Measurements from ENCODE around the gene HACD2.

GRCh38 chr3:123485551-123485950, 99.3 kb downstream of the HACD2 start:
- TF ChIP-seq CTCF (IDR thresholded peaks at IDR 0.05) (no peak), MAX (IDR thresholded peaks at IDR 0.05) (no peak), POLR2A (IDR thresholded peaks at IDR 0.05; ENCODE audit: low read length) (no peak), RFX5 (IDR thresholded peaks at IDR 0.05) (no peak), CBX2 (IDR thresholded peaks at IDR 0.05; ENCODE audit: borderline replicate concordance, low read depth) (no peak), ZFP36 (IDR thresholded peaks at IDR 0.05; ENCODE audit: borderline replicate concordance, partially characterized antibody) (no peak), RAD21 (conservative IDR thresholded peaks at IDR 0.05 in 1 of 2, IDR thresholded peaks at IDR 0.05 in 1 of 2) (no peak), MAZ (IDR thresholded peaks at IDR 0.05; ENCODE audit: borderline replicate concordance, low read depth, low read length) (no peak), MAFK (IDR thresholded peaks at IDR 0.05; ENCODE audit: partially characterized antibody) (no peak), MYC (IDR thresholded peaks at IDR 0.05; ENCODE audit: borderline replicate concordance, low read length) (no peak), NR3C1 (IDR thresholded peaks at IDR 0.05) (no peak), CEBPB (IDR thresholded peaks at IDR 0.05) (no peak), NPAS2 (CRISPR knock-in tag; IDR thresholded peaks at IDR 0.05; ENCODE audit: borderline replicate concordance) (no peak), HMGXB4 (CRISPR knock-in tag; IDR thresholded peaks at IDR 0.05; ENCODE audit: borderline replicate concordance) (no peak)

Measured in A549 (cell line).